ENCODE data around the gene DNMT3A. TPM values are rescaled to one million over a fixed set of nuclear protein-coding genes. Genes with fewer than 3 reads are reported as not detected.
A peak's percentile ranks its signal among the peaks of the same experiment; 100 is the strongest.

The DNMT3A gene
- total RNA-seq, 1 donor, result 11.7 TPM

- no peak for DNase-seq (ENCODE audit: low read depth)
- H3K4me3 ChIP-seq (ENCODE audit: low read depth, low read length), result no peak overlapping the region
- no peak for TF ChIP-seq CTCF (IDR thresholded peaks at IDR 0.05; ENCODE audit: insufficient read depth, low read depth, low read length)
Measured at GRCh38 chr2:25330937-25331336, 10.8 kb downstream of the DNMT3A start.

- DNase-seq (ENCODE audit: low read depth), result no peak
- H3K4me3 ChIP-seq (ENCODE audit: low read depth, low read length), result no peak overlapping the region
- TF ChIP-seq CTCF (IDR thresholded peaks at IDR 0.05; ENCODE audit: insufficient read depth, low read depth, low read length), result no peak
Measured at GRCh38 chr2:25330273-25330672, 11.5 kb downstream of the DNMT3A start.

DNA sequence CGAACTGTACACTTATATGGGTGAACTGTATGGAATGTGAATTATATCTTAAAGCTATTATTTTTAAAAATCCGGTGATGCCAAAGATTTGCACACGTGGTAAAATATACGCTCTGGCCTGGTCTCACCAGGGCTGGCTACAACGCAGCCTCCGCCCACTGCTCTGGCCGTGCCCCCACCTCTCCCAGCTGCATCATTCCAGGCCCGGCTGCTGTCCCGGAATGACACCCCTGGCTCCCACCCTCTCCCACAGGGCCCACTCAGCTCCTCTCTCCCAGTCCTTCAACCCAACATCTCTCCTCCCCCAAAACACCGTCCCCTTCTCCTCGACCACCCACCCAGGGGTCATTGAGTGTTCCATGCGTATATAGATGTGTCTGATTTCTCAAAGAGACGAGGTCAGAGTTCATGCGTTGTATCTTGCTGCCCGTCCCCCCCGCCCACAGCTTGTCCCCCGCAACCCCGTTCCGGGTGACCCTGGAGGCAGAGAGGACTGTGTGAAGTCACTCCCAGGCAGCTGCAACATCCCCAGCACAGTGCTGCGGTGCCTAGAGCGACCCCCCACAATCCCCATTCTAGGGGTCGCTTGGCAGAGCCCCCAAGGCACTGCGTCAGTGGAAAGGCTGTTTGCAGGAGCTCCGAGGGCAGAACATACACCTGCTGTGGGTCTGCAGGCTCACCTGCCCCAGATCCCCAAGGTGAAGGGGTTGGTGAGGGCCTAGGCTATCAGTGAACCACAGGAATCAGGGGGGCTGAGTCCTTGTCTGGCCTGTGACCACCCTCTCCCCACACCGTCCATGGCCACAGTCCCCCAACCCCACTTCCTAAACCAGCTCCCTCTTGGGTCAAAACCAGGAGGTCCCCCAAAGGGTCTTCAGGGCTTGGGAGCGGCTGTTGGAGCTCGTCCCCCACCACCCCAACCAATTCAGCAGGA, 13.3 kb downstream of the DNMT3A start:
- no peak for DNase-seq (ENCODE audit: low read depth)
- H3K4me3 ChIP-seq (ENCODE audit: low read depth, low read length), result no peak overlapping the region
- TF ChIP-seq CTCF (IDR thresholded peaks at IDR 0.05; ENCODE audit: insufficient read depth, low read depth, low read length), result no peak

DNA sequence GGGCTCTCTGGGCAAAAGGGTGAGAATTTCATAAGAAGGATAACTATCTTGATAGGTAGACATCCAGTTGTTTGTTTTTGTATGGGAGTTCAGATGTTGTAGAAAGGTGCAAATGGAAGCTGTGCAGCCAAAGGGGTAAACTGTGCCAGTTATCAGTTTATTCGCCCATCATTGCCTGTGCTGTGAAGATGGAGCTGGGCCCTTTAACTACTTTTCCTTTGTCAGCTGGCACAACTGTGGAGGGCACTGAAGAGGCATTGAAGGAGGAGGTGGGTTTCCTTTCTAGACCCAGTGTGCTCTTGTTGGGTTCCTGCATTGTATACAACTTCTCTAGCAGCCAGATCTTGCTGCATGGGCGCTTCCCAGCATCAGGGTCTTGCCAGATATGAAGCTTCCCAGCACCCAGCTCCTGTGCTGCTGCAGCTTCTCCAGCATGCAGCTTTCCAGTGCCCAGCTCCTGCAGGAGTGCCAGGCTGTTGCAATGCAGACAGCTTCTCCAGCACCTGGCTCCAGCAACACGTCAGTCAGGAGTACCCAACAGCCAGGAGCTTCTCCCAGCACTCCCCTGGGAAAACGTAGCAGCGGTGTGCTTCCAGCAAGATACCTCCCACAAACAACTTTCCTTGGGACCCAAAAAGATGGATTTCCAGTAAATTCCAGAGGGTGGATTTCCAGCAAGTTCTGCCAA, 15.3 kb downstream of the DNMT3A start:
- DNase-seq (ENCODE audit: low read depth), result no peak

DNA sequence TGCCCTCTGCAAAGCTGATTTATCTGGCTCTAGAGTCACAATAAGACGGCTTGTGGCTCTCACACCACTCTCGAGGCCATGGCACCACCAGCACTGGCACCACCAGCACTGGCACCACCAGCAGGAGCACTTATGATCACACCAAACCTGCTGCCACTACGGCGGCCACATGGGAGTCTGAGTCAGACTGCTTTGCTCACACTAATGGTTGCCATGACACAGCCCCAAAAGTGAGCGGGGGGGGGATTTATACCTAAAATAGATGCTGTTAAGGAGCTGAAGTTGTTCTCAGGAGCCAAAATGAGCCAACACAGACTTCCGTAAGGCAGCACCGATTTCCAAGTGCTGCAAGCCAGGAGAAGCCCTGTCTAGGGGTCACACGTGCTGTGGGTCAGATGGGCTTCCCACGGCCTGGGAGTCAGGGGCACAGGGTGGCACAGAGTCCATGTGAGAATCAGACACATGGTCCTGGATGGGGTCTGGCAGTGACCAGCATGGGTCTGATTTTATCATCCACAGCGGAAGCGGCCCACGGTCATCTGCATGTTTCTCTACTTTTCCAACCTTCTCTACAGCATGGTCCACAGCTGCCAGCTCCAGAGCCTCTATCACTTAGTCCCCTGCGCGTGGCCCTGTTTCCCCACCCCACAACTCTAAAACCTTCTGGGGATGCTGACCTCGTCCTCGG, 16.7 kb downstream of the DNMT3A start:
- H3K4me3 ChIP-seq (ENCODE audit: low read depth, low read length), result no peak overlapping the region
- DNase-seq (ENCODE audit: low read depth), result peak; percentile 48
- TF ChIP-seq CTCF (IDR thresholded peaks at IDR 0.05; ENCODE audit: insufficient read depth, low read depth, low read length), result no peak

More for the DNA sequence above, 15.3 kb downstream of the DNMT3A start:
- TF ChIP-seq CTCF (IDR thresholded peaks at IDR 0.05; ENCODE audit: insufficient read depth, low read depth, low read length), result no peak
- no peak overlapping the region for H3K4me3 ChIP-seq (ENCODE audit: low read depth, low read length)

DNA sequence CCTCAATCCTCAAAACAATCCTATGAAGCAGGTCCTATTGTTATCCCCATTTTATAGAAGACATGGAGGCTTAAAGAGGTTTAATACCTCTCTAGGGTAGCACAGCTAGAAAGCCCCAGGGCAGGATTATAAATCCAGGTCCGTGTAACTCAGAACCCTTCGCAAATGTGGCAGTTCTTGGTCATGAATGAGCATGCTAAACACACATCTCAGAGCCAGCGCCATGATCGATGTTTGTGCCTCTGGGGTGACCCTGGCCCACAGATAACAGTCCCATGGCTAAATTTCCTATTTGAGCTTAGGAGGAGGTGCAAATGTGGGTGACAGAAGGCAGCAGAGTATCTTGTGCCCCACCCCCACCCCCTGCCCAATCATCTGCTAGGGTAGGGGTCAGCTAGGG, 17.5 kb downstream of the DNMT3A start:
- DNase-seq (ENCODE audit: low read depth), result no peak
- TF ChIP-seq CTCF (IDR thresholded peaks at IDR 0.05; ENCODE audit: insufficient read depth, low read depth, low read length), result no peak

More for the DNA sequence above, 17.5 kb downstream of the DNMT3A start:
- H3K4me3 ChIP-seq (ENCODE audit: low read depth, low read length), result no peak overlapping the region

Data from fibroblast of villous mesenchyme (primary cell).